Cardiac muscle cell (in vitro differentiated cells and primary cell): ENCODE results near the gene PGLYRP4. TPM values are rescaled to one million over a fixed set of nuclear protein-coding genes. Genes with fewer than 3 reads are reported as not detected.

ENCODE experiments used
- DNase-seq, 2 donors: peaks; one replicate each; pipeline versions ENCODE4 v3.0.0 to v3.0.0-alpha.2; 2010 to 2017; ENCODE audit warnings: low read depth in 1 of 2, low spot score in 1 of 2
- H3K27ac ChIP-seq: fragments of 200-600 bp; sonication (generic); 2 replicates; pipeline ENCODE4 v1.5.1; 2016
- H3K27me3 ChIP-seq: fragments of 200-600 bp; sonication (generic); 2 replicates; pipeline ENCODE4 v1.6.0; 2016; ENCODE audit warnings: control low read depth
- H3K36me3 ChIP-seq: fragments of 200-600 bp; sonication (generic); 2 replicates; pipeline ENCODE4 v1.5.1; 2016; ENCODE audit warnings: control low read depth
- H3K4me1 ChIP-seq: fragments of 200-600 bp; sonication (generic); 2 replicates; pipeline ENCODE4 v1.8.1; 2017; ENCODE audit warnings: low read depth, mild to moderate bottlenecking, mixed run types
- H3K4me3 ChIP-seq: fragments of 200-600 bp; sonication (generic); 2 replicates; pipeline ENCODE4 v1.5.1; 2016; ENCODE audit warnings: mild to moderate bottlenecking
- H3K9me3 ChIP-seq: fragments of 200-600 bp; sonication (generic); 2 replicates; pipeline ENCODE4 v1.5.1; 2017; ENCODE audit warnings: low read depth, mild to moderate bottlenecking, control low read depth
- CTCF ChIP-seq: IDR thresholded peaks from 2 replicates; pipeline ENCODE4 v1.5.1; 2012; ENCODE audit warnings: low read depth, mild to moderate bottlenecking, low read length
- polyA plus RNA-seq: library from polyadenylated mRNA; unstranded; fragments of >200 nt; fragmentation: Nextera tagmentation; extraction: Ambion mirVana; gene quantifications from 2 replicates; pipeline ENCODE4 v1.2.1, GENCODE V29; 2016
- total RNA-seq: library from RNA; depleted of rRNA; stranded (reverse); fragments of >200 nt; gene quantifications from 2 replicates; pipeline ENCODE4 v1.2.3, GENCODE V29; 2016

PGLYRP4 gene
- total and polyA plus RNA-seq, 2 experiments from 2014 or later, result 0.33 TPM; not detected in 1

- Histone ChIP-seq H3K9me3 (no peaks in the 10 kb centered on the region), H3K36me3 (no peaks in the 10 kb centered on the region), H3K27me3 (no peaks in the 10 kb centered on the region), H3K27ac (no peak overlapping the region), H3K4me3 (no peak overlapping the region), H3K4me1 (no peaks in the 10 kb centered on the region)
- DNase-seq, result no peak
- no peak for TF ChIP-seq CTCF
These were observed 37.9 kb upstream of the PGLYRP4 start for GRCh38 chr1:153386500-153386901.

GRCh38 chr1:153384958-153385580 is 36.4 kb upstream of the PGLYRP4 start:
- H3K27ac ChIP-seq, result no peak overlapping the region
- H3K36me3 ChIP-seq, result no peaks in the 10 kb centered on the region
- no peak for TF ChIP-seq CTCF
- DNase-seq, result no peak
- H3K27me3 ChIP-seq, result no peaks in the 10 kb centered on the region
- no peaks in the 10 kb centered on the region for H3K4me1 ChIP-seq
- no peak overlapping the region for H3K4me3 ChIP-seq
- H3K9me3 ChIP-seq, result no peaks in the 10 kb centered on the region

GRCh38 chr1:153380711-153381110 is 32.1 kb upstream of the PGLYRP4 start:
- H3K27me3 ChIP-seq, result no peaks in the 10 kb centered on the region
- no peak for DNase-seq
- TF ChIP-seq CTCF, result no peak

GRCh38 chr1:153379591-153379990 is 30.9 kb upstream of the PGLYRP4 start:
- Histone ChIP-seq H3K36me3 (no peaks in the 10 kb centered on the region), H3K27me3 (peaks cover 2% of the 10 kb centered on the region), H3K9me3 (no peaks in the 10 kb centered on the region), H3K4me3 (no peak overlapping the region), H3K27ac (no peak overlapping the region), H3K4me1 (no peaks in the 10 kb centered on the region)
- DNase-seq, result no peak
- no peak for TF ChIP-seq CTCF

More at GRCh38 chr1:153380711-153381110, 32.1 kb upstream of the PGLYRP4 start:
- Histone ChIP-seq H3K4me3 (no peak overlapping the region), H3K9me3 (no peaks in the 10 kb centered on the region), H3K36me3 (no peaks in the 10 kb centered on the region), H3K4me1 (no peaks in the 10 kb centered on the region), H3K27ac (no peak overlapping the region)

GRCh38 chr1:153375511-153375910 is 26.9 kb upstream of the PGLYRP4 start, which contains the start of gene S100A12:
S100A12 (minus strand) TSS chr1:153375621; CDS start chr1:153374592, 1,029 bp downstream.
- no peak for TF ChIP-seq CTCF
- no peaks in the 10 kb centered on the region for H3K36me3 ChIP-seq
- no peak within 1 kb of the TSS for H3K4me3 ChIP-seq
- peaks cover 2% of the 10 kb centered on the region for H3K27me3 ChIP-seq
- H3K4me1 ChIP-seq, result no peaks in the 10 kb centered on the region
- DNase-seq, result peak in 1 of 2 donors; percentile 95
- H3K27ac ChIP-seq, result no peak within 1 kb of the TSS
- no peaks in the 10 kb centered on the region for H3K9me3 ChIP-seq
